Spinal cord (tissue), 10 donors: ENCODE data around the gene TACR1. TPM values are rescaled to one million over a fixed set of nuclear protein-coding genes. Genes with fewer than 3 reads are reported as not detected.
"Not testable (repeated sequence)": the region's sequence is repeated elsewhere in the genome, so short reads cannot be mapped to it uniquely, and the experiment has no call there.

Source experiments
- DNase-seq, 6 donors: peaks; one replicate each; pipeline versions ENCODE4 v3.0.0 to v3.0.0-alpha.2; 2013 to 2015; ENCODE audit warnings: low spot score in 6 of 6, low read depth in 4 of 6
- H3K27ac ChIP-seq: one replicate; pipeline ENCODE4 v1.5.1; 2013; ENCODE audit warnings: low read depth, low read length, control low read depth
- H3K27me3 ChIP-seq: one replicate; pipeline ENCODE4 v1.6.1; 2013; ENCODE audit warnings: low read length; ENCODE audit not compliant: control insufficient read depth, insufficient read depth
- H3K36me3 ChIP-seq: one replicate; pipeline ENCODE4 v1.6.1; 2013; ENCODE audit warnings: low read length; ENCODE audit not compliant: control insufficient read depth, insufficient read depth
- H3K4me1 ChIP-seq: one replicate; pipeline ENCODE4 v1.6.1; 2013; ENCODE audit warnings: low read length; ENCODE audit not compliant: control insufficient read depth, insufficient read depth
- H3K4me3 ChIP-seq: one replicate; pipeline ENCODE4 v1.5.1; 2013; ENCODE audit warnings: low read depth, low read length, control low read depth
- H3K9me3 ChIP-seq: one replicate; pipeline ENCODE4 v1.6.1; 2013; ENCODE audit warnings: low read length; ENCODE audit not compliant: control insufficient read depth, insufficient read depth
- whole genome bisulfite sequencing: methylation state at CpG from one replicate; pipeline ENCODE4 v1.1.5; 2013; ENCODE audit warnings: missing lambda C conversion rate; ENCODE audit not compliant: insufficient coverage; 5-methylcytosine and 5-hydroxymethylcytosine counted together
- polyA plus RNA-seq, 2 donors: library from polyadenylated mRNA; unstranded; fragments of 120-200 nt; gene quantifications; one replicate each; pipeline ENCODE4 v1.2.1, GENCODE V29; 2013; ENCODE audit not compliant: insufficient read length in 2 of 2
- total RNA-seq, 2 donors: library from RNA; depleted of rRNA in 1 of 2; stranded (reverse); fragments of 120-200 nt in 1 of 2; fragments of >200 nt in 1 of 2; gene quantifications; one replicate each; pipeline versions ENCODE4 v1.2.3 to v1.2.4, GENCODE V29; 2013 to 2014
- donor health status: healthy.

TACR1 gene
- total and polyA plus RNA-seq, 4 donors: 1.7 to 7.8 (median 6.8) TPM

- WGBS: 51% methylated on average over 3 of the region's 3 CpGs
- H3K36me3 ChIP-seq: no peaks in the 10 kb centered on the region
- H3K9me3 ChIP-seq: no peaks in the 10 kb centered on the region
- H3K27me3 ChIP-seq: no peaks in the 10 kb centered on the region
- no peak for DNase-seq
- H3K4me3 ChIP-seq: no peak overlapping the region
- peaks cover 8% of the 10 kb centered on the region for H3K4me1 ChIP-seq
- H3K27ac ChIP-seq: no peak overlapping the region
These were observed 44.2 kb downstream of the TACR1 start for GRCh38 chr2:75155115-75155514.

- Histone ChIP-seq H3K4me3 (no peak overlapping the region), H3K27ac (no peak overlapping the region), H3K27me3 (no peaks in the 10 kb centered on the region), H3K9me3 (peaks cover 2% of the 10 kb centered on the region), H3K4me1 (peaks cover 8% of the 10 kb centered on the region), H3K36me3 (no peaks in the 10 kb centered on the region)
- no peak for DNase-seq
- WGBS: no CpG with 5 or more reads among the region's 1 CpG
These were observed 46.1 kb downstream of the TACR1 start for GRCh38 chr2:75153221-75153620.

- no CpG with 5 or more reads among the region's 3 CpGs for WGBS
- not testable (repeated sequence) for H3K4me3 ChIP-seq, H3K27ac ChIP-seq, H3K27me3 ChIP-seq, H3K36me3 ChIP-seq, H3K4me1 ChIP-seq, DNase-seq, H3K9me3 ChIP-seq
These were observed 47.1 kb downstream of the TACR1 start for GRCh38 chr2:75152243-75152642.

DNA sequence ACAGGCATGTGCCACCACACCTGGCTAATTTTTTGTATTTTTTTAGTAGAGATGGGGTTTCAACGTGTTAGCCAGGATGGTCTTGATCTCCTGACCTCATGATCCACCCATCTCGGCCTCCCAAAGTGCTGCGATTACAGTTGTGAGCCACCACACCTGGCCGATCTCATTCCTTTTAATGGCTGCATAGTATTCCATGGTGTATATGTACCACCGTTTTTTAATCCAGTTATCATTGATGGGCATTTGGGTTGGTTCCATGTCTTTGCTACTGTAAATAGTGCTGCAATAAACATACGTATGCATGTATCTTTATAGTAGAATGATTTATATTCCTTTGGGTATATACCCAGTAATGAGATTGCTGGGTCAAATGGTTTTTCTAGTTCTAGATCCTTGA is 51.4 kb downstream of the TACR1 start:
- WGBS: 95% methylated on average over 3 of the region's 6 CpGs
- not testable (repeated sequence) for H3K27ac ChIP-seq, DNase-seq, H3K4me1 ChIP-seq, H3K4me3 ChIP-seq, H3K36me3 ChIP-seq, H3K27me3 ChIP-seq, H3K9me3 ChIP-seq

- H3K36me3 ChIP-seq: no peaks in the 10 kb centered on the region
- H3K4me1 ChIP-seq: no peaks in the 10 kb centered on the region
- peaks cover 2% of the 10 kb centered on the region for H3K9me3 ChIP-seq
- 57% methylated on average over 1 of the region's 2 CpGs for WGBS
- H3K4me3 ChIP-seq: no peak overlapping the region
- no peak overlapping the region for H3K27ac ChIP-seq
- peak in 2 of 6 donors; percentile 60 to 63 for DNase-seq
- no peaks in the 10 kb centered on the region for H3K27me3 ChIP-seq
These were observed 52.6 kb downstream of the TACR1 start for GRCh38 chr2:75146606-75147332.

DNA sequence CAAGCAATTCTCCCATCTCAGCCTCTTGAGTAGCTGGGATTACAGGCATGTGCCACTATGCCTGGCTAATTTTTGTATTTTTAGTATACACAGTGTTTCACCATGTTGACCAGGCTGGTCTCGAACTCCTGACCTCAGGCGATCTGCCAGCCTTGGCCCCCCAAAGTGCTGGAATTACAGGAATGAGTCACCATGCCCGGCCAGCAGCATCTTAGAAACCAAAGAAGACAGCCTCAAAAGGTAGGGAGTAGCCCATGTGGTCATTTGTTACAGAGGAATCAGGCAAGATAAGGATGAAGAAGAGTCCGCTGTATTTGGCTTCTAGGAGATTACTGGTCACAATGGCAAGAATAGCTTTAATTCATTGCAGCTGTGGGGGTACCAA is 53.1 kb downstream of the TACR1 start:
- H3K27ac ChIP-seq, DNase-seq, H3K9me3 ChIP-seq, H3K4me3 ChIP-seq, H3K36me3 ChIP-seq, H3K27me3 ChIP-seq, H3K4me1 ChIP-seq: not testable (repeated sequence)
- WGBS: 96% methylated on average over 3 of the region's 4 CpGs

- H3K4me1 ChIP-seq: no peaks in the 10 kb centered on the region
- peak in 1 of 6 donors; percentile 65 for DNase-seq
- WGBS: no CpG with 5 or more reads among the region's 3 CpGs
- no peaks in the 10 kb centered on the region for H3K36me3 ChIP-seq
- H3K4me3 ChIP-seq: no peak overlapping the region
- H3K27ac ChIP-seq: no peak overlapping the region
- no peaks in the 10 kb centered on the region for H3K9me3 ChIP-seq
- H3K27me3 ChIP-seq: no peaks in the 10 kb centered on the region
These were observed 57.2 kb downstream of the TACR1 start for GRCh38 chr2:75142081-75142480.

DNA sequence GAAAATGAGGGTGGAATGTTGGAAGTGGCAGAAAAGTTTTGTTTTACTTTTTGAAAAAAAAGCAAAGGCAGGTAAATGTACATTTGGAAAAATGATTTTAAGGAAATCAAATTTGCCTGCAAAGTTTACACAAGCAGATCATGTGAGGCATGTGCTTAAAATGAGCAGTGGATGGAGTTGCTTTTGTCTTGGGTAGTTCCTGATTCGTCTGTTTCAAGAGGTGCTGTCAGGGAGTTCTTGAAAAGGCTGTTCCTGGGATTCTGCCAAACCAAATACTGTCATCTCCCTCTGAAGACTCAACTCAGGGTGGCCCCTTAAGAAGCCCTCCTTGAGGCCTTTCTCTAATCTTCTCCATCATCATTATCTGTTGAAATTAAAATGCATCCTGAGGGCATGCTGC is 59.0 kb downstream of the TACR1 start:
- DNase-seq: no peak
- no peaks in the 10 kb centered on the region for H3K4me1 ChIP-seq
- H3K36me3 ChIP-seq: no peaks in the 10 kb centered on the region
- no peak overlapping the region for H3K4me3 ChIP-seq
- WGBS: no CpG with 5 or more reads among the region's 1 CpG
- H3K9me3 ChIP-seq: no peaks in the 10 kb centered on the region
- H3K27me3 ChIP-seq: no peaks in the 10 kb centered on the region
- no peak overlapping the region for H3K27ac ChIP-seq

DNA sequence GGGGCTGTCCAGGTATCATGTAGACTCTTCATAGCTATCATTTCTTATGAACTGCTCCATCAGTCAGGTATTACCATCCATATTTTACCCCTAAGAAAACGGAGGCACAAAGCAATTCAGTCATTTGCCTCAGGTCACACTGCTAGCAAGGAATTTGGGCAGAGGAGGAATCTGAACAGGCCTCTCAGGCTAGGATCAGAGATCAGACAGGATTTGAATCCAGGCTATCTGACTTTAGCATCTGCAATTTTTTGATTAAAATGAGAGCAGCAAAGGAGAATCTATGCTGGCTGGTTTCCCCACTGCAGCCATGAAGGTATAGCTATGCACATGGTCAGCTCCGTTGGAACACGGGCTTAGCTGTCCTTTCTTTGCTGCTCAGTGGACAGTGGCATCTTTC is 60.1 kb downstream of the TACR1 start:
- no peak overlapping the region for H3K4me3 ChIP-seq
- DNase-seq: no peak
- H3K27me3 ChIP-seq: no peaks in the 10 kb centered on the region
- H3K9me3 ChIP-seq: no peaks in the 10 kb centered on the region
- no peak overlapping the region for H3K27ac ChIP-seq
- no peaks in the 10 kb centered on the region for H3K4me1 ChIP-seq
- no peaks in the 10 kb centered on the region for H3K36me3 ChIP-seq
- WGBS: no CpG with 5 or more reads among the region's 3 CpGs

GRCh38 chr2:75138528-75138927 is 60.8 kb downstream of the TACR1 start:
- no peaks in the 10 kb centered on the region for H3K36me3 ChIP-seq
- no peak for DNase-seq
- no peaks in the 10 kb centered on the region for H3K27me3 ChIP-seq
- no peak overlapping the region for H3K27ac ChIP-seq
- H3K9me3 ChIP-seq: no peaks in the 10 kb centered on the region
- H3K4me3 ChIP-seq: no peak overlapping the region
- H3K4me1 ChIP-seq: no peaks in the 10 kb centered on the region
- WGBS: no CpG with 5 or more reads among the region's 1 CpG
